ENCODE data around the gene GHRH.

GHRH gene

DNA sequence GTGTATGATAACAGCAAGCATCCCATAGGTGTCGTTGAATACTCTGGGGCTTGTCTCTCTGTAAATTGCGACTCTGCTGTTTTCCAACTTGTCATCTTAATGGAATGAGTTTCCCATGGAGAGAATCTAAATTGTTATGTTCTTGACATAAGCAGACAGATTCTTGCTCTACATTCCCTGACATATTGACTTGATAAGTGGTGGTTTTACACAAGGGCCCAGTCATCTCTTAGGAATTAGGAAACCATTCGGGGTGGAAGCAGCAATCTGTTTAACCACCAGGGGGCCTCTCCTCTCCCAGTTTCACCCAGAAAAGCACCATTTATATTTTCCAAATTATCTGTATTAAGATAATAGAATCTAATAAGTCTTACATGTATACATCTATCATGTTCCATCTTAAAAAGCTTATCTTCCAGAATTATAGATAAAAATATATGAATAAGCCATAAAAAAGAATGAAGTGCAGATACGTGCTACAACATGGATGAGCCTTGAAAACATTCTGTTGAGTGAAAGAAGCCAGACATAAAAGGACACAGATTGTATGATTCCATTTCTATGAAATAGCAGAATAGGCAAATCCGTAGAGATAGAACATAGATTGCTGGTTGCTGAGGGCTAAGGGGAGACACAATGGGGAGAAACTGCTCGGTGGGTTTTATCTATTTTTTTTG lies 59.2 kb downstream of the GHRH start:
- DNase-seq, result peak; percentile 7

DNA sequence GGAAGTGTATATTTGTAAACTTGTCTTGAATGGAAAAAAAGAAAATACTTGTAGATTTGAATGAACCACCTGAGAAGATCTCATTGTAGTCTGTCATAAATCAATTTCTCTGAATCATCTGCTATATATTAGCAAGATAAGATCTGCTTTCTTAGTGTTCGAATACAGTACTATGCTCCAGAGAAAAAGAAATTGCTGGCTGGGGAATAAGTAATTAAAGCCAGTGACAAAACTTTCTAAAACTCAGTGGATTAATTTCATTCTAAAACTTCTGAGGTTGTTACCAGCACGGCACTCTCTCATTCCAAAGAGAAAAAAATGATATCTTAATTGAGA lies 59.8 kb downstream of the GHRH start:
- no peak for DNase-seq

Data from NCI-H1092 treated with DMSO at 0.1 percent for 48 hours (cell line).